H54 (cell line): ENCODE results near the gene STK4.

Source experiments
- DNase-seq: peaks from one replicate; pipeline ENCODE4 v3.0.0; 2011; ENCODE audit warnings: low spot score, mixed read lengths; ENCODE audit not compliant: insufficient read length
- FAIRE-seq: peaks from 3 replicates; lab custom pipeline; 2011; peaks lifted over from hg19 to GRCh38; lab: Jason Lieb, UNC
- POLR2A ChIP-seq: IDR thresholded peaks from 2 replicates; pipeline ENCODE4 v1.6.1; 2011; ENCODE audit warnings: low read depth, mild to moderate bottlenecking, low read length

STK4 gene

DNA sequence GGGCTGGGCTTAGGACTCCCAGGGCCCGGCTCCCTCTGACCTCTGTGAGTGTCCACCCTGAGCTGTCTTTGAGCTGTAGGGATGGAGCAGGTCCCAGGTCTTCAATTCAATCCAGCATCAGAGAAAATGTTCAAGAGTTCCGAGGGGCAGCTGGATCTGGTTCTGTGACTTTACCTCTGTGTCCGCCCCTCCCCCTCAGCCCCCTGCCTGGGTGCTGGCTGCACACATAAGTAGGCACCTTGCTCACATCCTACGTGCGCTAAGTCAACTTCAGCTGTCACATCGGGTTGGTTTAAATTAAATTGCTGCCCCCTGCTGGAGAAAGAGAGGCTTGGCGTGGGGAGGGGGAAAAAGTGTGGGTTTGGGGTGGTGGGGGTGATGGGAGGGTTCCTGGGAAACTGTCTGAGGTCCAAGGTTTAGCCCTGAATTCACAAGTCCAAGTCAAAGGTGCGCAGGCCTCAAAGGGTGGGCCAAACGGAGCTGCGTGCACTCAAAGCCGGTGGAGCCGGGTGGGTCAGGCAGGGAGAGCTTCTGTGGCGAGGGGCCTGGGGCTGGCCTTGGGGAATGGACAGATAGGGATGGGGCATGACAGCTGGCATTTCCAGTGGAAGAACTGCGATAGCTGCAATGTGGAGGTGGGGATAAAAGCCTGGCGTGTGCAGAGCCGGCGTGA is 145.6 kb downstream of the STK4 start:
- no peak for DNase-seq
- FAIRE-seq = no peak
- no peak for TF ChIP-seq POLR2A

GRCh38 chr20:45112754-45113153 is 146.4 kb downstream of the STK4 start:
- FAIRE-seq (no peak), DNase-seq (no peak)
- no peak for TF ChIP-seq POLR2A

- no peak for TF ChIP-seq POLR2A
- FAIRE-seq (no peak), DNase-seq (no peak)
Measured at GRCh38 chr20:45113865-45114264, 147.6 kb downstream of the STK4 start.

GRCh38 chr20:45114465-45115385 is 148.4 kb downstream of the STK4 start, which contains the start of gene WFDC5:
TSS of gene WFDC5 (minus strand) at chr20:45115174. CDS start at chr20:45115083, 91 bp downstream.
- FAIRE-seq (no peak), DNase-seq (no peak)
- no peak for TF ChIP-seq POLR2A

GRCh38 chr20:45115386-45115774 is 149.1 kb downstream of the STK4 start:
- FAIRE-seq (no peak), DNase-seq (no peak)
- no peak for TF ChIP-seq POLR2A

- no peak for FAIRE-seq
- DNase-seq = no peak
- TF ChIP-seq POLR2A = no peak
Measured at GRCh38 chr20:45115829-45116228, 149.5 kb downstream of the STK4 start.

DNA sequence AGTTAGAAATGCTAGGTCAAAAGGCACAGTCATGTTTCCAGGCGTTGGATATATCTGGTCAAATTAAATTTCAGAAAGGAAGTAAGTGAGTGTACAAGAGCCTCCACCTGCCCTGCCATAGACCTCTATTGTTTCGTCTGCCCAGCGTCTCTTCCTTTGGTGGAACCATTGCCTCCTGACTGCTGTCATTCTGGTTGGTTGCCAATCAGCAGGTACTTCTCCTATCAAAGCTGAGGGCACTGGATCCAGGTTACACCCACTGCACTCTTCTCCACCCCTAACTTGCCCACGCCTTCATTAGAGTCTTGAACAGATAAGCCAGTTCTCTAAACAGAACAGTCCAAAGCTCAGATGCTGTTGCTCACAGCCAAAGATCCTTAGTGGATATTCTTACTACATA is 151.3 kb downstream of the STK4 start:
- DNase-seq (no peak), FAIRE-seq (no peak)

GRCh38 chr20:45118028-45118427 is 151.7 kb downstream of the STK4 start:
- no peak for DNase-seq
- TF ChIP-seq POLR2A = no peak
- FAIRE-seq = no peak

More for the DNA sequence above, 151.3 kb downstream of the STK4 start:
- TF ChIP-seq POLR2A = no peak

- no peak for FAIRE-seq
- DNase-seq = no peak
- no peak for TF ChIP-seq POLR2A
Measured at GRCh38 chr20:45119556-45120266, 153.4 kb downstream of the STK4 start.

DNA sequence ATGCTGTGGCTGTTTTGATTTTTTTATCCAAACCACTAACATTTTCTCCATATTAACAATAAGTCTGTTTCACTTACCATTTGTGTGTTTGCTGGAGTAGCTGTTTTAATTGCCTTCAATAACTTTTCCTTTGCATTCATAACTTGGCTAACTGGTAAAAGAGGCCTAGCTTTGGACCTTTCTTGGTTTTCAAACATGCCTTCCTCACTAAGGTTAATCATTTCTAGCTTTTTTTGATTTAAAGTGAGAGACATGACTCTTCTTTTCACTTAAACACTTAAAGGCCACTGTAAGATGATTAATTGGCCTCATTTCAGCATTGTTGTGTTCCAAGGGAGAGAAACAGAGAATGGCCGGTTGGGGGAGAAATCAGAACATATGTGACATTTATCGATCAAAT is 155.1 kb downstream of the STK4 start:
- no peak for TF ChIP-seq POLR2A

DNA sequence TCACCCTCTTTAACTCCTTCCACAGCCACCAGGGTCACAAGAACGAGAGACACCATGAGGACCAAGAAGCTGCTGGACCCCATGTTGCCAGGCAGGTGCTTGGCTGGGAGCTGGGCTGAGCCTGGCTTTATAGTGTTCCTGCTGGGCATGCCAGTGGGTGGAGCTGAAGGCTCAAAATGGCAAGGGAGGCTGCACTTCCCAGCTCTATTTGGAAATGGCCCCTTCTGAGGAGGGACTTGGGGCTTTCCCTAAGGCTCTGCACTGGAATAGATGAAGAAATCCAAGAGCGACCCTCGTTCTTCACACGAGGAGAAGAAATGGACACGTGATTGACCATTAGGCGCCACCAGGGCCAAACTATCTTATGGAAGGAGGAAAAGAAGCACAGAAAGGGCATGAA is 158.1 kb downstream of the STK4 start, which contains the start of gene WFDC12:
Gene WFDC12, minus strand, starts transcription at position 101 of the 400 bp plus-strand sequence. Its CDS starts 18 bp downstream, at position 83.
- FAIRE-seq (no peak), DNase-seq (no peak)
- no peak for TF ChIP-seq POLR2A

More for the DNA sequence above, 155.1 kb downstream of the STK4 start:
- FAIRE-seq (no peak), DNase-seq (no peak)

GRCh38 chr20:45128099-45128498 is 161.8 kb downstream of the STK4 start:
- FAIRE-seq (no peak), DNase-seq (no peak)
- no peak for TF ChIP-seq POLR2A
